ENCODE results near the gene CSTPP1.

DNA sequence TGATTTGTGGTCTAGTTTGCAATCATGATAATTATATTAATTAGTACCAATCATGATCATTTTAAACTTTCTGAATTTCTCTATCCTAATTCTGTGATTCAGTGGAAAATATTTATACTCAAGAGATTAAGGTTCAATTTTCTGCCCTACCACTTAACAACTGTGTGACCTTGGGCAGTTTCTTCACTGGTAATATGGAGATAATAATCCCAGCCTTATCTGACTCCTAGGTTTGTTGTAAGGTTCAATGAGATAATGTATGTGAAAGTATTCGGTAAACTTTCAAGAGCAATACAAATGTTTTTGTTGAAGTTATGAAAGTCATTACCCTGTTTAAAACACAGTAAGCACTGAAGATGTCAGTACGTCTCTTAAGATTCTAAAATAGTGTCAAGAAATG, 36.3 kb downstream of the CSTPP1 start:
- TF ChIP-seq, protein P1, sequence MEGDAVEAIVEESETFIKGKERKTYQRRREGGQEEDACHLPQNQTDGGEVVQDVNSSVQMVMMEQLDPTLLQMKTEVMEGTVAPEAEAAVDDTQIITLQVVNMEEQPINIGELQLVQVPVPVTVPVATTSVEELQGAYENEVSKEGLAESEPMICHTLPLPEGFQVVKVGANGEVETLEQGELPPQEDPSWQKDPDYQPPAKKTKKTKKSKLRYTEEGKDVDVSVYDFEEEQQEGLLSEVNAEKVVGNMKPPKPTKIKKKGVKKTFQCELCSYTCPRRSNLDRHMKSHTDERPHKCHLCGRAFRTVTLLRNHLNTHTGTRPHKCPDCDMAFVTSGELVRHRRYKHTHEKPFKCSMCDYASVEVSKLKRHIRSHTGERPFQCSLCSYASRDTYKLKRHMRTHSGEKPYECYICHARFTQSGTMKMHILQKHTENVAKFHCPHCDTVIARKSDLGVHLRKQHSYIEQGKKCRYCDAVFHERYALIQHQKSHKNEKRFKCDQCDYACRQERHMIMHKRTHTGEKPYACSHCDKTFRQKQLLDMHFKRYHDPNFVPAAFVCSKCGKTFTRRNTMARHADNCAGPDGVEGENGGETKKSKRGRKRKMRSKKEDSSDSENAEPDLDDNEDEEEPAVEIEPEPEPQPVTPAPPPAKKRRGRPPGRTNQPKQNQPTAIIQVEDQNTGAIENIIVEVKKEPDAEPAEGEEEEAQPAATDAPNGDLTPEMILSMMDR (IDR thresholded peaks at IDR 0.05), result no peak
- no peak for TF ChIP-seq POLR2A (IDR thresholded peaks at IDR 0.05)

Measured in lower leg skin (tissue), 3 donors.